Activated CD8-positive, alpha-beta memory T cell treated with anti-CD3 and anti-CD28 coated beads for 36 hours (primary cell): ENCODE data around the gene CREBBP. TPM values are rescaled to one million over a fixed set of nuclear protein-coding genes. Genes with fewer than 3 reads are reported as not detected.

Experiments
- CTCF ChIA-PET: fragments of 350-600 bp; sonication (Branson Sonifier 250); formaldehyde crosslinking; loops from one replicate; lab custom pipeline; 2021; ENCODE audit warnings: antibody characterized with exemption; lab: Charles Lee
- POLR2A ChIA-PET: fragments of 350-600 bp; sonication (Branson Sonifier 250); formaldehyde crosslinking; loops from one replicate; lab custom pipeline; 2021; ENCODE audit warnings: antibody characterized with exemption; lab: Charles Lee
- total RNA-seq, 2 experiments: library from RNA; stranded (reverse); gene quantifications; one replicate each; pipeline ENCODE4 v1.2.3, GENCODE V29; 2021

The CREBBP gene
- total RNA-seq, 2 experiments from 2014 or later, result 31.6 to 31.9 TPM

GRCh38 chr16:3759736-3760135 lies 120.8 kb downstream of the CREBBP start:
- CTCF ChIA-PET, result no interaction called here
- POLR2A ChIA-PET, result interaction anchor here (0.5 kb wide), 1 partner anchor 92 kb away, joined by 3 read pairs; no protein-coding TSS in a partner anchor

- ChIA-PET POLR2A (interaction anchor here (0.6 kb wide), 1 partner anchor 9 kb away, joined by 3 read pairs; no protein-coding TSS in a partner anchor), CTCF (no interaction called here)
Observed at GRCh38 chr16:3756113-3756512, 124.4 kb downstream of the CREBBP start.

- ChIA-PET CTCF (no interaction called here), POLR2A (no interaction called here)
Observed at GRCh38 chr16:3755249-3755648, 125.3 kb downstream of the CREBBP start.

- ChIA-PET POLR2A (no interaction called here), CTCF (no interaction called here)
Observed at GRCh38 chr16:3754772-3755171, 125.7 kb downstream of the CREBBP start.

- POLR2A ChIA-PET, result no interaction called here
- CTCF ChIA-PET, result no interaction called here
Observed at GRCh38 chr16:3754081-3754703, 126.3 kb downstream of the CREBBP start.

- CTCF ChIA-PET, result no interaction called here
- POLR2A ChIA-PET, result no interaction called here
Observed at GRCh38 chr16:3752984-3753383, 127.5 kb downstream of the CREBBP start.

- ChIA-PET CTCF (no interaction called here), POLR2A (no interaction called here)
Observed at GRCh38 chr16:3751878-3752277, 128.6 kb downstream of the CREBBP start.

GRCh38 chr16:3748307-3748706 lies 132.2 kb downstream of the CREBBP start:
- CTCF ChIA-PET, result no interaction called here
- POLR2A ChIA-PET, result no interaction called here

- CTCF ChIA-PET, result no interaction called here
- POLR2A ChIA-PET, result interaction anchor here (0.5 kb wide), 1 partner anchor 347 kb away, joined by 3 read pairs; no protein-coding TSS in a partner anchor
Observed at GRCh38 chr16:3745751-3746355, 134.7 kb downstream of the CREBBP start.

- ChIA-PET POLR2A (no interaction called here), CTCF (interaction anchor here (1.2 kb wide), 1 partner anchor 33 kb away, joined by 3 read pairs; no protein-coding TSS in a partner anchor)
Observed at GRCh38 chr16:3744018-3744417, 136.5 kb downstream of the CREBBP start.

GRCh38 chr16:3740934-3741333 lies 139.6 kb downstream of the CREBBP start:
- ChIA-PET POLR2A (no interaction called here), CTCF (interaction anchor here (0.6 kb wide), 1 partner anchor 135 kb away, joined by 5 read pairs; no protein-coding TSS in a partner anchor)

GRCh38 chr16:3740186-3740585 lies 140.3 kb downstream of the CREBBP start:
- POLR2A ChIA-PET, result no interaction called here
- CTCF ChIA-PET, result no interaction called here

- ChIA-PET POLR2A (no interaction called here), CTCF (no interaction called here)
Observed at GRCh38 chr16:3739636-3740035, 140.9 kb downstream of the CREBBP start.

- CTCF ChIA-PET, result no interaction called here
- POLR2A ChIA-PET, result no interaction called here
Observed at GRCh38 chr16:3738541-3738940, 142.0 kb downstream of the CREBBP start.

GRCh38 chr16:3738128-3738527 lies 142.4 kb downstream of the CREBBP start:
- ChIA-PET POLR2A (no interaction called here), CTCF (no interaction called here)

GRCh38 chr16:3737181-3737580 lies 143.3 kb downstream of the CREBBP start:
- ChIA-PET CTCF (no interaction called here), POLR2A (no interaction called here)

- ChIA-PET CTCF (no interaction called here), POLR2A (no interaction called here)
Observed at GRCh38 chr16:3736116-3736515, 144.4 kb downstream of the CREBBP start.

- ChIA-PET CTCF (no interaction called here), POLR2A (no interaction called here)
Observed at GRCh38 chr16:3735541-3735940, 145.0 kb downstream of the CREBBP start.

- POLR2A ChIA-PET, result no interaction called here
- CTCF ChIA-PET, result no interaction called here
Observed at GRCh38 chr16:3734758-3735221, 145.7 kb downstream of the CREBBP start.

GRCh38 chr16:3734084-3734757 lies 146.3 kb downstream of the CREBBP start:
- ChIA-PET POLR2A (no interaction called here), CTCF (no interaction called here)
